HCT116 (cell line): ENCODE measurements around the gene MORN1. TPM values are rescaled to one million over a fixed set of nuclear protein-coding genes. Genes with fewer than 3 reads are reported as not detected.

ENCODE experiments used
- ATF3 ChIP-seq: IDR thresholded peaks from 2 replicates; pipeline ENCODE4 v1.6.1; 2012
- EGR1 ChIP-seq: IDR thresholded peaks from 2 replicates; pipeline ENCODE4 v1.6.1; 2012; ENCODE audit warnings: low read depth
- JUND ChIP-seq: IDR thresholded peaks from 2 replicates; pipeline ENCODE4 v1.6.1; 2012
- MAX ChIP-seq: IDR thresholded peaks from 2 replicates; pipeline ENCODE4 v1.6.1; 2012
- REST ChIP-seq: IDR thresholded peaks from 2 replicates; pipeline ENCODE4 v1.6.1; 2012; ENCODE audit warnings: low read depth
- SP1 ChIP-seq: IDR thresholded peaks from 2 replicates; pipeline ENCODE4 v1.6.1; 2012; ENCODE audit warnings: low read depth
- SRF ChIP-seq: IDR thresholded peaks from 2 replicates; pipeline ENCODE4 v1.6.1; 2012; ENCODE audit warnings: low read depth
- ZBTB33 ChIP-seq: IDR thresholded peaks from 2 replicates; pipeline ENCODE4 v1.6.1; 2011; ENCODE audit warnings: mild to moderate bottlenecking, low read length, moderate library complexity; ENCODE audit not compliant: insufficient replicate concordance; ENCODE audit errors: extremely low read depth
- ZFX ChIP-seq: fragments of 450-650 bp; IDR thresholded peaks from 2 replicates; pipeline ENCODE4 v1.6.1; 2017
- ZNF274 ChIP-seq: fragments of 200-500 bp; sonication (Bioruptor generic); IDR thresholded peaks from 2 replicates; pipeline ENCODE4 v1.6.1; 2014; ENCODE audit warnings: mild to moderate bottlenecking, low read depth, low read length, inconsistent platforms
- total RNA-seq: library from RNA; stranded (reverse); gene quantifications from one replicate; pipeline ENCODE4 v1.2.1, GENCODE V29; 2021; ENCODE audit not compliant: unreplicated experiment

The MORN1 gene
- total RNA-seq, 1 experiment from 2014 or later, result 21.4 TPM

- TF ChIP-seq REST (no peak), SRF (no peak), ZFX (no peak), JUND (no peak), SP1 (no peak), ZNF274 (no peak), ZBTB33 (no peak), MAX (no peak), EGR1 (no peak), ATF3 (no peak)
These were observed 62.5 kb downstream of the MORN1 start (continued) for GRCh38 chr1:2328676-2329455.
